GM21381 (cell line): ENCODE results near the gene MSL1.
A peak's percentile ranks its signal among the peaks of the same experiment; 100 is the strongest.

Source experiments
- ATAC-seq: cut with Tn5 transposase; IDR thresholded peaks from one replicate; pipeline ENCODE4 v1.9.1; 2021; ENCODE audit warnings: mild to moderate bottlenecking, moderate library complexity; ENCODE audit not compliant: unreplicated experiment

MSL1 gene, protein sequence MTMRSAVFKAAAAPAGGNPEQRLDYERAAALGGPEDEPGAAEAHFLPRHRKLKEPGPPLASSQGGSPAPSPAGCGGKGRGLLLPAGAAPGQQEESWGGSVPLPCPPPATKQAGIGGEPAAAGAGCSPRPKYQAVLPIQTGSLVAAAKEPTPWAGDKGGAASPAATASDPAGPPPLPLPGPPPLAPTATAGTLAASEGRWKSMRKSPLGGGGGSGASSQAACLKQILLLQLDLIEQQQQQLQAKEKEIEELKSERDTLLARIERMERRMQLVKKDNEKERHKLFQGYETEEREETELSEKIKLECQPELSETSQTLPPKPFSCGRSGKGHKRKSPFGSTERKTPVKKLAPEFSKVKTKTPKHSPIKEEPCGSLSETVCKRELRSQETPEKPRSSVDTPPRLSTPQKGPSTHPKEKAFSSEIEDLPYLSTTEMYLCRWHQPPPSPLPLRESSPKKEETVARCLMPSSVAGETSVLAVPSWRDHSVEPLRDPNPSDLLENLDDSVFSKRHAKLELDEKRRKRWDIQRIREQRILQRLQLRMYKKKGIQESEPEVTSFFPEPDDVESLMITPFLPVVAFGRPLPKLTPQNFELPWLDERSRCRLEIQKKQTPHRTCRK

DNA sequence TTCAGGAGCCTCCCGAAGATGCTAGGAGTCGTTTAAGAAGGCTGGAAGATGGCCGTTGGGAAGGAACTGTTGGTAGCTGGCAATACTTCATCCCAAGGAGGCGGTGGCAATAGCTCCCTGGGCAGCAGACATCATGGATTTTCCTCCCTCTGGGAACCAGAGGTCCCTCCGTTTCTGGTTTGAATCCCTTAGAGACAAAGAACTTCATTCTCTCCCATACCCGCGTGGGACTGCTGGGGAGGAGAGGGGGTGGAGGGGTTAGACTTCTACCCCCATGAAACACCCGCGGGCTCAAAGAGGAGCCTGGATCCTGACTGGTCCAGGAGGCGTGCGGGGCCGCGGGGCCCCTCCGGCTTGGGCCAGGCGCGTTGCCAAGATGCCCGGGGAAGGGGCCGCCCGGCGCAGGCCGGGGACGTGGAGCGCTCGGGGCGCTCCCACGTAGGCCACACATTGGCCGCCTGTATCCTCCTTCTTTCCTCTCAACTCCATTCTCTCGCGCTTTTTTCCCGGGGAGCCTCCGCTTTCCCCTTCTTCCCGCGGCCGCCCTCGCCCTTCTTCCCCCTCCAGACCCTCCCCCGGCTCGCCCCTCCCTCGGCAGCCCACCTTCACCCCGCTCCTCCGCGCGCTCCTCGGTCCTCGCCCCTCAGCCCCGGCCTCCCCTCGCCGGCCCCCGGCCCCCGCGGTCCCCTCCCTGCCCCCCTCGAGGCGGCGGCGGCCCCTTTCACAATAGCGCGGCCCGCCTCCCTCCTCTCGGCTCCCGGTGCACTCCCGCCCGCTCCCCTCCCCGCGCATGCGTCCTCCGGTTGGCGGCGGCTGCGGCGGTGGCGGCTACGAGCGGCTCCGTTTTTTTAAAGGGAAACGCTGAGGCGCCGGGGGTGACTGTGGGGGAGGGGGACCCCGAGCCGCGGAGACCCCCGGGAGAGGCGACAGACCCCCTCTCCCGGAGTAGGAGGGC, at the start of gene MSL1:
MSL1 (plus strand) TSS at position 791 of the 955 bp plus-strand sequence. CDS start 642 bp downstream, outside the sequence.
- peak; percentile 57 for ATAC-seq

DNA sequence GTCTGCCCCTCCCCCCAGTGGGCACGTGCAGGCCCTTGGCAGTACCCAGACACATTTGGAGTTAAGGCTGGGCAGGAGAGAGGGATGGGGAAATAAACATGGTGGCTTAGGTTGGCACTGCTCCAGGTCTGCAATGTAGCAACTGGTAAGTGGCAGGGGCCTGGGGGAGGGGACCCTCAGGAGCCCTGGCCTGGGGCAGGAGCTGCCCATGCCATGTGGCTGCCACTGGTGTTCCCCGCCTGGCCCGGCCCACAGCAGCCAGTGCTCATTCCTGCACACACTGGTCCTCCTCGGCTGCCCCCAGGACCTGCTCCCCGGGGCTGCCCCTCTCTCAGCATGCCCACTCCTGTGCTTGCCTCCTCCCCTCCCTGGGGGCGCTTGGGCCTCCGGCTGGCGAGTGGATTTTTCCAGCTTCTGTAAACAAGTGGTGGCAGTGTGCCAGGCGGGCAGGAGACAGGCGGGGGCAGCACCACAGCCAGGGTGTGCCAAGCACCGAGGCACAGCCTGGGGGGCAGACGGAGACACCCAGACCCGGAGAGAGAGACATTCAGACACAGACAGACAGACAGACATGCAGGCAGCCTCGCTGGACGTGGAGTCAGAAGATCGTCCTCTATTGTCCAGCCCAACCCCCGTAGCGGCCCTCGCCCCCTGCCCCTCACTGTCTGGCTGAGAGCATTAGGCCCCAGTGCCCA, 49.6 kb upstream of the MSL1 start:
- ATAC-seq, result no peak

DNA sequence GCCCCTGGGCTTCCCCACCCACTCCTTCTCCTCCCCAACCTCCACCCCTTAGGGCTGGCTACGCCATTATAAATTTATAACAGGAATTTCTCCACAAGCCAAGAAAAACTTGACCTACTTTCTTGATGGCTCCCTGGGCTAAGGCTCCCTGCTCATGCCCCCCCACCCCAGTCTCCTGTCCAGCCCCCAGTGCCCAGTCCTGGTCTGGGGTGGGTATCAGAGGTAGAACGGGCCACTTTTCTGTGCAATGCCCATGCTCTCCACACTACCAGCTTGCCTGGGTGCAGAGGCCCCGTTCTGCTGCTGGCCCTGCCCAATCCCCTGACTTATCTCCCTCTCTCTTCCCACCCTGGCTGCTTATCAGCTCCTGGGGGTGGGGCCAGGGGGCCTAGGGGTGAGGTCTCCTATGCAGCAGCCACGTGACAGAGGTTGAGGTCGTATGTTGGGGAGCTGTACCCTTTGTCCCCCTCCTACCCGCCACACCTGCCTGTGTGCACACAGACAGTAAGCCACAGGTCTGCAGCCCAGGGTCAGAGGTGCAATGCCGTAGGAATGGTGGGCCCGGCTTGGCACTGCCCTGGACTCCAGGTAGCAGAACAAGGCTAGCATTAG, 48.9 kb upstream of the MSL1 start:
- no peak for ATAC-seq

DNA sequence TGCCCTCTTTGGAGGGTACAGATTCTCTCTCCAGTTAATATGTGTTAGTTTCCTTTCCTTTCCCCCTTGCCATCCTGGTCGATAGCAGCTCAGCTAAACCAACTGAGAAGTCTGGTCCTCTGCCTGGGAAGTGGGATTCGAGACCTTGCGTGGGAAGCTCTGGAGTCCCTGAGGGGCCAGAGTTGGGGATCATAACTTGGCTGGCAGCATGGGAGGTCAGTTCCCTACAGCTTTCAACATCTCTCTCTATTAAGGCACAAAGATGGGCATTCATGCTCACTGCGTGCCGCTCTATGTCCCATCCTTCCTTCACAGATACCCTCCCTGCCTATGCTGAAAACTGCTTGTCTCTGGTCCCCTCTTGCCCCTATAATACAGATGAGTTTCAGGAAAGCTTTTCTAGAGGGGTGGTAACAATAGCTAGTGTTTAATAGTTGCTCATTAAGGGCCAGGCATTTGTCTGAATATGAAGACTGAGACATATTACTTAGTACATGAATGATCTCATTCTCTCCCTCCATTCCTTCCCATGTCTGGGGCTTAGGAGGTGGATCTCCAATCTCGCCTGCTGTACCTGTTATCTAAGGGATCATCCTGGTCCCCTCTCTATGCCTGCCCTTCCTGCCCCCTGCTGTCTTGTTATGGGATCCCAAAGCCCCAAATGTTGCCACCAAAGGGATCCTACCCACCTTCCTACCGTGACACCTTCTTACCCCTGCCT, 48.2 kb upstream of the MSL1 start:
- no peak for ATAC-seq

DNA sequence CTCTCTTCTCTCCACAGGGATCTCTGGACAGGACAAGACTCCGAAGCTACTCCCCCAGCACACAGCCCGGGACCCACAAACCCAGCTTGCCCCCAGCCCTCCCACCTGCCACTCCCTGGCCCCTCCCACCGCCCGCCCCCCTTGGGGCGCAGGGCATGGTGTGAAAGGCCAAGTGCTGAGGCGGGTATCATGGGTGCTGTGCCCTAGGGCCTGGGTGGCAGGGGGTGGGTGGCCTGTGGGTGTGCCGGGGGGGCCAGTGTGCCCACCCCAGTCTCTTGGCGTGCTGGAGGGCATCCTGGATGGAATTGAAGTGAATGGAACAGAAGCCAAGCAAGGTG, 47.6 kb upstream of the MSL1 start:
- no peak for ATAC-seq

DNA sequence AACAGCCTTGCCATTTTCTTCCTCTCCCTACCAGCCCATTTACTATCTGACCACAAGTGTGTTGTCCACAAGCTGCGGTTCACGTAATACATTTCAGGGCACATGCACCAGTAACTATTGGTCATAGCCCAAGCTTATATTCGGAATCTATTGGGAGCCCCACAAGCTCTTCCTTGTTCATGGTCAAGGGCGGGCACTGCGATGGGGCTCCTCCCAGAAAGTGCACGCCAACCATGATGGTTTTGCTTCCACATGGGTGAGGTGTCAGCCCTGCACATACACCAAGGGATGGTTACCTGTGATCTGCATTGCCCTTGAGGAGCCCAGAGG, 46.9 kb upstream of the MSL1 start:
- no peak for ATAC-seq

DNA sequence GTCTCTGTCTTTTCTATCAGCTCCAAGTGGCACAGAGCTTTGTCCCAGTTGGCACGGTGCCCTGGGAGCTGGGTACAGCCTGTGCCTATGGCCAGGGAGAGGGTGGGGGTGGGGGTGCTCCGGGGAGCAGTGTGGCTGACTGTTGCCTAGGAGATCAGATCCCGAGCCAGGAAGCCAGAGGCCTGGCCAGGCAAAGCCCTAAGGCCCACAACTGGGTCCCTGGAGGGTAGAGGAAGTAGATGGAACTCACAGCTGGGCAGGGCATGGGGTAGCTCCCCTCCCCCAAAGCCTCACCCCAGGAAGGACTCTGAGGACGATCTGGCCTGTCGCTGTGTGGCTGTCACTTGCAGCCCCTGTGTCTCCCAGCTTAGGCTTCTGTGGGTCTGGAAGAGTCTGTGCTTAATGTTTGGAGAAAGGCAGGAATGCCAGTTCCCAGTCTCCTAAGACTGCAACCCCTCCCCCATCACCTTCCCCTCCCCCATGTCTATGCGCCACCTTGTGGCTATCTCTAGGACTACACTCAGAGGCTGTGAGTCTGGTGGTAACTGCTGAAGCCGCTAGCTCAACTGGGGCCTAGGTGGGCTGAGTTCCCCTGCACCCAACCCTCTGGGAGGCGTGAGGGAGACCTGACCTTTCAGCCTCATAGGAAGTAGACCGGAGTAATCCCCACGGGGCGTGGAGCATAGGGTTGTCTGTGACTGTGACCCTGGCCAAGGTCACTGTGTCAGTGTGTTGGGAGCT, 46.4 kb upstream of the MSL1 start:
- no peak for ATAC-seq

DNA sequence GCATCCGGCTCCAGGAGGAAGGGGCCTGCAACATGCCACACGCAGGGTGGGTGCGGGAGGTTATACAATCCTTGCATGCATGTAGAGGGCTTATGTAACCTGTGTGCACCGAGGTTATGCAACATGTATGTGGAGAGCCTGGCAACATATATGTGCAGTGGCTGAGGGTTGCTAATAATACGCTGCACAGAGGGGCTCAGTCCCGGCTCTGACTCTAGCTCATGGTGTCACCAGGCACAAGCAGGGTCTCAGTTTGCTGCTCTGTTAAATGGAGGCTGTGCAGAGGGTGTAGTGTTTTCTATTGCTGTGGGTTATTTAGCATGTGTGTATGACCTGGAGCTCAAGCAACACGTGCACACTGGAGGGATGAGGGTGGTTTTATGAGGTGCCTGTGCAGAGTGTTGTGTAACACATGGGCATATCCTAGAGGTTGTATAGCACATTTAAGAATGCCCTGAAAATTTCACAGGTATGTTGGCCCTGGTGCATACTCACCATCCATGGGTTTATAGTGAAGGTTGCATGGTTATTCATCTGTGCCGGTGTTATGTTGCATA, 45.8 kb upstream of the MSL1 start:
- no peak for ATAC-seq

DNA sequence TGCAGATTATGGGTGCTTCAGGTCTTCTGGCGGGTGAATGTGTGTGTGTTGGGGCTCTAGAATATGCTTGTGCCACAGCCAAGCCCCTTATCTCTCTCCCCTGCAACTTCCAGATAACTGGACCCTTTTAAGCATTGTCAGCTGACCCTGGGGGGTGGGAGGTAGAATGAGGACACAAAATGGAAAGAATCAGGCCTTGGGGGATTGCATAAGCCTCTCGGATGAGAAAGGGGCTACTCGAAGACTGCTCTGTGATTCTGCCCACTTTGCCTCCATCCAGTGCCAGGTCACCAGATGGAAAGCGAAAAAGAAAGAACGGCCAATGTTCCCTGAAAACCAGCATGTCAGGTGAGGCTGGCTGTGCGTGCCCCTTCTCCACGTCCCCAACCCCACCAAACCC, 45.2 kb upstream of the MSL1 start:
- no peak for ATAC-seq

DNA sequence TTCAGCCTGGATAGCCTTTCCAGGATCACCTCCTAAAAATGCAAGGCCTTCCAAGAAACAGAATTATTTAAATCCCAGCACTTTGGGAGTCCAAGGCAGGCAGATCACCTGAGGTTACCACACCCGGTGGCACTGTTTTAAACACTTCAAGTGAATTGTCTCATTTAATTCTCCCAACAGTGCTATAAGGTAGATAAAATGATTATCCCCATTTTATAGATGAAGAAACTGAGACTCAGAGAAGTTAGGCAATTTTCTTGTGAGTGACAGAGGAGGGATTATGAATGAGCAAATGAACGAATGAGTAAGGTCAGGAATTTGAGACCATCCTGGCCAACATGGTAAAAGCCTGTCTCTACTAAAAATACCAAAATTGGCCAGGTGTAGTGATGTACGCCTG, 42.2 kb upstream of the MSL1 start:
- ATAC-seq, result no peak

DNA sequence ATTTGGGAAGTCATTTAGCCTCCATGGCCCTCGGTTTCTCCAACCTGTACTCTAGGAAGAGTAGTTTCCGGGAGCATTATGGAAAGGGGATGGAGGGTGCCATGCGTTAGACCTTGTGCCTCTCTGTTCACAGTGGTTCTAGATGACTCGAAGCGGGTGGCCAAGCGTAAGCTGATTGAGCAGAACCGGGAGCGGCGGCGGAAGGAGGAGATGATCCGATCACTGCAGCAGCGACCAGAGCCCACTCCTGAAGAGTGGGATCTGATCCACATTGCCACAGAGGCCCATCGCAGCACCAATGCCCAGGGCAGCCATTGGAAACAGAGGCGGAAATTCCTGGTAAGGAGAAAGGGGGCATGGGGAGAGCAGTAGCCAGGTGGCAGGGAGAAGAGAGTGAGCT, 37.3 kb upstream of the MSL1 start:
- no peak for ATAC-seq

DNA sequence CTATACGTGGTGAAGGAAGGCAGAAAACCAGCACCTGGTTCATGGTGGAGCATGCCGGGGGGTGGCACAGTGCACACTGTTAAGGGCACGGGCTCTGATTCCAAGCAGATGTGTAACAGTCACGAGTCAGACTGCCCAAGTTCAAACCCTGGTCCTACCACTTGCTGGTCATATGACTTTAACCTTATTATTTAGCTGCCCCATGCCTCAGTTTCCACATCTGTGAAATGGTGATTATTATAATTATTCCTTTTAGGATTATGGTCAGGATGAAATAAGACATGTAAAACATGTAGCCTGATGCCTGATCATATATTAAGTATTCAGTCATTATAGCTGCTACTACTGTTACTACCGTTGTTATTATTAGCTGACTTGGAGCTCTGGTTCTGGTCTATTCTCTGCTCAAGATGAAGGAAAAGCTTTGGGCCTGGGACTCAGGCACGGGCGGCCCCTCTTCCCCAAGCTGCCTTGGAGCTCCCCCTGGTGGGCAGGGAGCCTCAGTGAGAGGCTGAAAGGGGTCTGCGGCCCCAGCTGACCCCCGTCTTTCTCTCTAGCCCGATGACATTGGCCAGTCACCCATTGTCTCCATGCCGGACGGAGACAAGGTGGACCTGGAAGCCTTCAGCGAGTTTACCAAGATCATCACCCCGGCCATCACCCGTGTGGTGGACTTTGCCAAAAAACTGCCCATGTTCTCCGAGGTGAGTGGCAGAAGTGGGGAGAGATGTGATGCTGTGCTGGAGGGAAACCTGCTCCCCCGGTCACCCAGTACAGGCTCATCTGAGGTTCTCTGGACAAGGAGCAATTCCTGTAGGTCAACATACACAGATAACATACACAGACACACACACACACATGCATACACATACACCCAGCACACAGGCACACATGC, 35.4 kb upstream of the MSL1 start:
- ATAC-seq, result no peak

DNA sequence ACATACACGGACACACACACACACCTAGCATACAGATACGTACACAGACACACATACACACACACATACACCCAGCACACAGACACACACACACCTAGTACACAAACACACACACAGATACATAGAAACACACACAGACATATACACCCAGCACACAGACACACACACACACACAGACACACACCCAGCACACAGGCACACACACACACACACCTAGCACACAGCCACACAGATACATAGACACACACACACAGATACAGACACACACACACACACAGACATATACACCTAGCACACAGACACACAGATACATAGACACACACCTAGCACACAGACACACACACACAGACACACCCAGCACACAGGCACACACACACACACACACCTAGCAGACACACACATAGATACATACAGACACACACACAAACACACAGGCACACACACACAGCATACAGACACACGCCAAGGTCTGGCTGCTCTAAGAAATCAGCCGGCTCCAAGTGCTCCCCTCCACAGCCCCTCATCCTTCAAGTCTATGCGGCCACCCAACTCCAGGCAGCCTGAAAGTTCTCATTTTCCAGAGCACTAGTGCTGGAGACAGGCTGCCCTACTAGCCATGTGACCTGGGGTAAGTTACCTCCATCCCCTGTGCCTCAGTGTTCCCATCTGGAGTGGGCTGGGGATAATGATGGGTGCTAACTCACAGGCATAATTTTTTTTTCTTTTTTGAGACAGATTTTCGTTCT, 34.5 kb upstream of the MSL1 start:
- ATAC-seq, result no peak

DNA sequence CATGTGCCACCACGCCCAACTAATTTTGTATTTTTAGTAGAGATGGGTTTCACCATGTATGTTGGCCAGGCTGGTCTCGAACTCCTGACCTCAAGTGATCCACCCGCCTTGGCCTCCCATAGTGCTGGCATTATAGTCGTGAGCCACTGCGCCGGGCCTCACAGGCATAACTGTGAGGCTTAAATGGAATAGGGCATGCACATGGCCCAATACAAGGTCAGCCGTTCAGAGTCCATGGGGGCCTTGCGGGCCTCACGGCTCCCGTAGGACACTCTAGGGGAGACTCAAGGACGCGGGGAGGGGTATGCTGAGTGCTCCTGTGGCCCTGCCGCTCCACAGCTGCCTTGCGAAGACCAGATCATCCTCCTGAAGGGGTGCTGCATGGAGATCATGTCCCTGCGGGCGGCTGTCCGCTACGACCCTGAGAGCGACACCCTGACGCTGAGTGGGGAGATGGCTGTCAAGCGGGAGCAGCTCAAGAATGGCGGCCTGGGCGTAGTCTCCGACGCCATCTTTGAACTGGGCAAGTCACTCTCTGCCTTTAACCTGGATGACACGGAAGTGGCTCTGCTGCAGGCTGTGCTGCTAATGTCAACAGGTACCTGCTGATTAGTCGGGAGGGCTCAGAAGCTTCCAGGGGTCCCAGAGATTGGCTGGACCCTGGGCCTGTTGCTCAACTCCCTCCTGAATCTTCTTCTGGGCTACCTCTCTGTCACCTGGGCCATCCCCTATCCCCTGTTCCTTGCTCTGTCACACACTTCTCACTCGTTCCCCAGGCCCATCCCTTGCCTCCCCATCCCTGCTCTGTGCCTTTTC, 33.7 kb upstream of the MSL1 start:
- no peak for ATAC-seq

DNA sequence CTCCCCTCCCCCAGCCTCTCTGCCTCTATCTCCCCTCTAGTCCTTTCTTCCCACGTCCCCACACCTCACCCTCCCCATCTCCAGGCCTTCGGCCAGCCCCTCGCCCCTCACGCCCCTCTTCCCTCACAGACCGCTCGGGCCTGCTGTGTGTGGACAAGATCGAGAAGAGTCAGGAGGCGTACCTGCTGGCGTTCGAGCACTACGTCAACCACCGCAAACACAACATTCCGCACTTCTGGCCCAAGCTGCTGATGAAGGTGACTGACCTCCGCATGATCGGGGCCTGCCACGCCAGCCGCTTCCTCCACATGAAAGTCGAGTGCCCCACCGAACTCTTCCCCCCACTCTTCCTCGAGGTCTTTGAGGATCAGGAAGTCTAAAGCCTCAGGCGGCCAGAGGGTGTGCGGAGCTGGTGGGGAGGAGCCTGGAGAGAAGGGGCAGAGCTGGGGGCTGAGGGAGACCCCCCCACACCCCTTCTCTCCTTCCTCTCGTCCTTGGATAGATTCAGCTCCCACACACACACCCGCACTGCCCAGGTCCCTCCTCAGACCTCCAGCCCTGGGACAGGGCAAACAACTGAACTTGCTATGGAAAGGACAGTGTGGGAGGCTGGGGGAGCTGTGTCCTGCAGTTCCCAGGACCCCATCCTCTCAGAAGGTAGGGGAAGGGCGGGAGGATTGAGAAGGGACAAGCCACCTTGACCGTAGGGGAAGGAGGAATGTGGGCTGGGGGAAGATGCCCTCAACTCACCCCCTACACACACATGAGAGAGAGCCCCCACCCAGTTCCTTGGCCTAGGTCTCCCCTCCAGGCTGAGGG, 32.5 kb upstream of the MSL1 start:
- no peak for ATAC-seq
